GM19239 (cell line): Measurements from ENCODE around the gene TMEM201.

Experiments
- DNase-seq: peaks from one replicate; pipeline ENCODE4 v3.0.0; 2011; ENCODE audit warnings: low spot score; ENCODE audit not compliant: insufficient read length
- FAIRE-seq: peaks from 2 replicates; lab custom pipeline; 2011; peaks lifted over from hg19 to GRCh38; lab: Jason Lieb, UNC

The TMEM201 gene

DNA sequence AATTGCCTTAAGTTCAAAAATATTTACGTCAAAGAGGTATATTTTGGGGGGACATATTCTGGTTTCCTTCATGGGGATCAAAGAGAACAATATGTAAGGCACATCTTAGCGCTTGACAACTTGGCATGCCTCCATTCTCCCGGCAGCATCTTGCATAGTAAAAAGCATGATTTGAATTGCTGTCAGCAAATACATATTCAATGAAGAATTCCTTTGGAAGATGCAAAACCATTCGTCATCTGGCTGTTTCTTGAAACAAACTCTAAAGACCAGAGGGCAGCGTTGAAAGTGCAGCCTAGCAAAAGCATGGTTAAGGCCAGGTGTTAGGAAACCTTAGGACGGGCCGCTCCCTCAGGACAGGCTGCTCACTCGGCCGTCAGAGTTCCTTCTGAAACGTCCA lies 59.5 kb downstream of the TMEM201 start:
- no peak for DNase-seq
- no peak for FAIRE-seq

DNA sequence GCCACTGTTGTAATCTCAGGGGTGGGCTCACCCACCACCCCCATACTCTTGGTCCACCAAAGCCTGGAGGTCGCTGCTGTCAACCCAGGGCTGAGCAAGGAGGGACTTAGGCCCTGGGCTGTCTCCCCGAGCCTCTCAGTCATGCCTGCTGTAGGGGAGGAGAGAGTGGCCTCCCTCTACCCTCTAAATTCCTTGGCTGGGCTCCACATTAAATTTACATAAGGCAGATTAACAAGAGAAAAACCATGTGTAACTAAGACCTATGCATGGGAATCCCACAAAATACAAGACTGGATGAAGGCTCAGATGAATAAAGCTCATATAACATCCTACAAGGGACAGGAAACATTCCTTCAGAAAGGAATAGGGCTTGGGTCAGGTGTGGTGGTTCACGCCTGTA lies 61.1 kb downstream of the TMEM201 start:
- FAIRE-seq (no peak), DNase-seq (no peak)

- peak; percentile 85 for FAIRE-seq
- no peak for DNase-seq
Observed at GRCh38 chr1:9651220-9651564, 62.5 kb downstream of the TMEM201 start.

DNA sequence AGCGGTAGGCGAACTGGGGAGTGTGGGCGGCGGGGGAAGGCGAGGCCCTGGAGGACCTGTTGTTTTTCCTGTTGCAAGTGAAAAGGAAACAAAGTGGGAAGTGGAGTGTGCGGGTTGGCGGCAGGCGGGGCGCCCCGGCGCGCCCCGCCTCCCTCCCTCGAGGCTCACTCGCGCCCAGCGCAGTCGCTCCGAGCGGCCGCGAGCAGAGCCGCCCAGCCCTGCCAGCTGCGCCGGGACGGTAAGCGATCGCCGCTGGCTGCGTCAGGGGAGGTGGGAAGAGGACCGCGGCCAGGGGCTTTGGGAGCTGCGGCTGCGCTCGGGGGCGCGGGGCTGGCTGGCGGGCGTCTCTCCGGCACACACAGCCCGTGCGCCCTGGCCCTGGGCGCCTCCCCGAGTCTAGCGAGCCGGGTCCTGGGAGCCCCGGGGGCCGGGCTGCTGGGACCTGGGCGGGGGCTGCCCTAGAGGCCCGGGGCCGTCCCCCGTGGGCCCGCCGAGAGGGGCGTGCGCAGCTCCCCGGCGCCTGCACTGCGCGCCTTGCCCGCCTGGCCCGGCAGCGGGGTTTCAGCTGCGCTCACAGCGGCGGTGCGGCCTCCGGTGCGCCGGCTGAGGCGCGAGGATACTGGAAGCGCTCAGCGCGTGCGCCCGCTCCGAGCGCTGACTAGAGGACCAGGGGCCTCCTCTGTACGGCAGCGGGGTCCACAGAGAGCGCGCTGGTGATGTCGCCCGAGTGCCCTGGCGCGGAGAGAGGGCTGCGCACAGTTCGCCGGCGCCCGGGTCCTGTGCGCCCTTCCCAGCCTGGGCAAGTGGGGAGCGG lies 63.1 kb downstream of the TMEM201 start, which contains the start of gene PIK3CD:
TSS of gene PIK3CD (plus strand) at position 167 of the 814 bp plus-strand sequence. CDS start 58,725 bp downstream, outside the sequence.
- no peak for FAIRE-seq

GRCh38 chr1:9652379-9653209 lies 63.9 kb downstream of the TMEM201 start:
- FAIRE-seq, result no peak
- no peak for DNase-seq

More for the DNA sequence above, 63.1 kb downstream of the TMEM201 start, which contains the start of gene PIK3CD:
- no peak for DNase-seq

- DNase-seq (no peak), FAIRE-seq (no peak)
Observed at GRCh38 chr1:9653210-9653490, 64.4 kb downstream of the TMEM201 start.

- FAIRE-seq (no peak), DNase-seq (no peak)
Observed at GRCh38 chr1:9653491-9654050, 64.9 kb downstream of the TMEM201 start.

- peak; percentile 97 for FAIRE-seq
- no peak for DNase-seq
Observed at GRCh38 chr1:9654051-9654833, 65.5 kb downstream of the TMEM201 start.

- DNase-seq (no peak), FAIRE-seq (peak; percentile 95)
Observed at GRCh38 chr1:9654834-9655723, 66.4 kb downstream of the TMEM201 start.

- FAIRE-seq (no peak), DNase-seq (no peak)
Observed at GRCh38 chr1:9655836-9656235, 67.1 kb downstream of the TMEM201 start.

DNA sequence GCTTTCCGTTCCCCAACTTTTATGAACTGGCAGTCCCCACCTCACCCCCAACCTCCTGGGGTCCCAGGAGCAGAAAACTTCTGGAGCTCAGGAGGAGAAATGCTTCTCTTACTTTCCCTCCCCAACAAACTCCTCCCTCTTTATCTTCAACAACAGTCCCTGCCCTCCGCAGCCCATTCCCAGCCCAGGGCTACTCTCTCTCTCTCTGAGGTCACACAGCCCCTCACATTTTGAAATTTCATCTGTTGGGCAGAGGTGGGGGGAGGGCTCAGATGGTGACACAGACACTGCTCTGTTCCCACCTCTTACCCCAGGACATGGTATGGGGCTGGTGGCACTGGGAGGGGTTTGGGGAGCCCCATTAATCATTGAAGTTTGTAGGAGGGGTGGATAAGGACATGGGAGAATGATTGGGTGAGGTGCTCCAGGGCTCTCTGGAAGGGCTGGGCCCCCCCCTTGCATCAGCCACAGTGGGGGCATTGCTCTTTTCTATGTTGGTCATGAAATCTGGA lies 68.9 kb downstream of the TMEM201 start:
- FAIRE-seq, result peak; percentile 48
- no peak for DNase-seq

DNA sequence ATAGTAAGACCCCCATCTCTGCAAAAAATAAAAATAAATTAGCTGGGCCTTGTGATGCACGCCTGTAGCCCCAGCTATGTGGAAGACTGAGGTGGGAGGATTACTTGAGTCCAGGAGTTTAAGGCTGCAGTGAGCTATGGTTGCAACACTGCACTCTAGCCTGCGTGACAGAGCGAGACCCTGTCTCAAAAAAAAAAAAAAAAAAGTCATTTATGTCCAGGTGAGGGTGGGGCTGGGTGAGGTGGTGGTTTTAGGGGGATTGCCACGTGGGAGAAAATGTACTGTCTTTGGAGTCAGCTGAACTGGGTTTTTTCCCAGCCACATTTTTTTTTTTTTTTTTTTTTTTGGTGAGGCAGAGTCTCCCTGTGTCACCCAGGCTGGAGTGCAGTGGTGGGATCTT lies 69.5 kb downstream of the TMEM201 start:
- DNase-seq, result no peak
- peak; percentile 4 for FAIRE-seq

DNA sequence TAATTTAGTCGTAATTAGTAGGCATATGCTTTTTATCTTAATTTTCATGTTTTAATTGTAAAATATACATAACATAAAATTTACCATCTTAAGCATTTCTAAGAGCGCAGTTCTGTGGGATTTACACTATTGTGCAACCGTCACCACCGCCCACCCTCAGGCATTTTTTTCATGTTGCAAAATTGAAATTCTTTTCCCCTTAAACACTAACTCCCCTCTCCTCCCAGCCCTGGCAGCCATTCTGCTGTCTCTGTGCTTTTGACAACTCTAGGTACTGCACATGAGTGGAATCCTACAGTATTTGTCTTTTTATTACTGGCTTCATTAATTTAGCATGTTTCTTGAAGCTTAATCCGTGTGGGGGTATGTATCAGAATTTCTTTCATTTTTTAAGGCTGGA lies 70.6 kb downstream of the TMEM201 start:
- FAIRE-seq, result no peak
- DNase-seq, result no peak

DNA sequence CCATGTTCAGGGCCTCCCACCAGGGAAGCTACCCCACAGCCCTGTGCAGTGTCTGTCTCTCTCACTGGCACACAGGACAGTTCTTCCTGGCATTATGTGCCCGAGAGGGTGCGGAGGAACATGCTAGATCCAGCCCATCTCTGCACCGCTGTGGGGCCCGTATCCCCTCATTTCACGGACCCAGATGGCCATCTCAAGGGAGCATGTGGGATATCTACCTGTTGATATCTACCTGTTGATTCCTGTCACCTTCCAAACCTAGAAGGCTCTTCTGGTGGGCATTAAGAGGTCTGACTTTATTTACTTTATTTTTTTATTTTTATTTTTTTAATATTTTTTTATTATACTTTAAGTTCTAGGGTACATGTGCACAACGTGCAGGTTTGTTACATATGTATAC lies 74.5 kb downstream of the TMEM201 start:
- FAIRE-seq, result no peak
- no peak for DNase-seq
